Measurements from ENCODE around the gene USP9X.

Gene USP9X

DNA sequence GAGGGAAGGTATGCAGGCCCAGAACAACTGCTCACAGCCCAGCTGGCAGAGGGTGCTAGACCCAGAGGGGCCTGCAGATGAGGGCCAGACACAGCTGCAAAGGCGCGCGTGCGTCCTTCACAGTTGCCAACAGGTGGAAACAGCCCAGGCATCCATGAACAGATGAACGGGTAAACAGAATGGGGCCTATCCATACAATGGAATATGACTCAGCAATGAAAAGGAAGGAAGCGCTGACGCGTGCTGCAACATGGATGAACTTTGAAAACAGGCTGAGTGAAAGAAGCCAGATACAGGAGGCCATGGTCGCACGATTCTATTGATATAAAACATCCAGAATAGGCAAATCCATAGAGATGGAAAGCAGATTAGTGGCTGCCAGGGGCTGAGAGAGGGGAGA is 165.6 kb downstream of the USP9X start:
- no peaks in the 10 kb centered on the region for H3K9me3 ChIP-seq (ENCODE audit: control insufficient read depth, low read length)
- no peaks in the 10 kb centered on the region for H3K36me3 ChIP-seq (ENCODE audit: control insufficient read depth, insufficient read depth, low read length)
- no peak for TF ChIP-seq CTCF (IDR thresholded peaks at IDR 0.05)
- H2AFZ ChIP-seq: no peak overlapping the region
- no peaks in the 10 kb centered on the region for H3K27me3 ChIP-seq (ENCODE audit: control insufficient read depth, insufficient read depth, low read length)
- H3K4me1 ChIP-seq: no peaks in the 10 kb centered on the region
- H3K79me2 ChIP-seq: no peaks in the 10 kb centered on the region
- no peak overlapping the region for H3K4me3 ChIP-seq (ENCODE audit: low read depth, low read length)
- H3K9ac ChIP-seq: no peak overlapping the region
- H3K4me2 ChIP-seq (ENCODE audit: low read length): no peak overlapping the region
- H3K27ac ChIP-seq: no peak overlapping the region

DNA sequence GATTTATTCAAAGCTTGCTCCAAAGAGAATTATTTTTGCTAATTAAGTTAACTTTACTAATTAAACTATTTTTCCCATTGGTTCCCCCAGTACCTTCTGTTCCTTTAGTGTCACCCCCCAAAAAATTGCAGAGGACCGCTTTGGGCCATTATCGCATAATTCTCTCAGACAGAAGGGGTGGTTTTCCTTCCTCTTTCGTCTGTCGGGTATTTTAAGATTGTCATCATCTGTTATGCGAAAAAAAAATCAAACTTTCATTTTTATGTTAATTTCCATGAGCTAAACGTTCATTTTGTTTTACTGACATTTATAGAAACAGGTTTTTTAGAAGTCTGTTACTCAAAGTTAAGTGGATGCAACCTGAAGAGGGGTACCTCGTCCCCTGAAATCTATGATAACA is 172.6 kb downstream of the USP9X start:
- Histone ChIP-seq H3K4me3 (ENCODE audit: low read depth, low read length) (no peak overlapping the region), H3K27me3 (ENCODE audit: control insufficient read depth, insufficient read depth, low read length) (no peaks in the 10 kb centered on the region), H3K36me3 (ENCODE audit: control insufficient read depth, insufficient read depth, low read length) (no peaks in the 10 kb centered on the region), H3K9me3 (ENCODE audit: control insufficient read depth, low read length) (no peaks in the 10 kb centered on the region), H3K79me2 (no peaks in the 10 kb centered on the region), H3K9ac (no peak overlapping the region), H2AFZ (no peak overlapping the region), H3K4me1 (no peaks in the 10 kb centered on the region), H3K4me2 (ENCODE audit: low read length) (no peak overlapping the region), H3K27ac (no peak overlapping the region)
- no peak for TF ChIP-seq CTCF (IDR thresholded peaks at IDR 0.05)

- H3K4me2 ChIP-seq (ENCODE audit: low read length): no peak overlapping the region
- no peaks in the 10 kb centered on the region for H3K36me3 ChIP-seq (ENCODE audit: control insufficient read depth, insufficient read depth, low read length)
- no peaks in the 10 kb centered on the region for H3K27me3 ChIP-seq (ENCODE audit: control insufficient read depth, insufficient read depth, low read length)
- no peak overlapping the region for H2AFZ ChIP-seq
- H3K27ac ChIP-seq: no peak overlapping the region
- no peaks in the 10 kb centered on the region for H3K79me2 ChIP-seq
- no peaks in the 10 kb centered on the region for H3K9me3 ChIP-seq (ENCODE audit: control insufficient read depth, low read length)
- H3K4me1 ChIP-seq: no peaks in the 10 kb centered on the region
- no peak overlapping the region for H3K4me3 ChIP-seq (ENCODE audit: low read depth, low read length)
- H3K9ac ChIP-seq: no peak overlapping the region
- TF ChIP-seq CTCF (IDR thresholded peaks at IDR 0.05): no peak
Measured at GRCh38 chrX:41258226-41258625, 173.0 kb downstream of the USP9X start.

DNA sequence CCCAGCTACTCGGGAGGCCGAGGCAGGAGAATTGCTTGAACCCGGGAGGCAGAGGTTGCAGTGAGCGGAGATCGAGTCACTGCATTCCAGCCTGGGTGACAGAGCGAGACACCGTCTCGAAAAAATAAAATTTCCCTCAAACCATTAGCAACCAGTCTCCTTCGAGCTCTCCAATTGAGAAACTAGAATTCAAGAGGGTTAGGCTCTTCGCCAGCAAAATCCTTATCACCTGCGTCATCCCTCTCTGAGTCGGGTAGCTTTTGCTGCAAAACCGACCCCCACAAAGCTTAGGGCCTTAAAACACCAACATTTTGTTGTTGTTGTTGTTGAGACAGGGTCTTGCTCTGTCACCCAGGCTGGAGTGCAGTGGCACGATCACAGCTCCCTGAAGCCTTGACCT is 173.6 kb downstream of the USP9X start:
- TF ChIP-seq CTCF (IDR thresholded peaks at IDR 0.05): no peak
- H3K9ac ChIP-seq: no peak overlapping the region
- no peak overlapping the region for H3K4me2 ChIP-seq (ENCODE audit: low read length)
- no peaks in the 10 kb centered on the region for H3K36me3 ChIP-seq (ENCODE audit: control insufficient read depth, insufficient read depth, low read length)
- no peak overlapping the region for H3K4me3 ChIP-seq (ENCODE audit: low read depth, low read length)
- no peaks in the 10 kb centered on the region for H3K79me2 ChIP-seq
- H3K9me3 ChIP-seq (ENCODE audit: control insufficient read depth, low read length): no peaks in the 10 kb centered on the region
- H3K27me3 ChIP-seq (ENCODE audit: control insufficient read depth, insufficient read depth, low read length): no peaks in the 10 kb centered on the region
- no peak overlapping the region for H2AFZ ChIP-seq
- no peaks in the 10 kb centered on the region for H3K4me1 ChIP-seq
- H3K27ac ChIP-seq: no peak overlapping the region

- no peaks in the 10 kb centered on the region for H3K4me1 ChIP-seq
- no peaks in the 10 kb centered on the region for H3K9me3 ChIP-seq (ENCODE audit: control insufficient read depth, low read length)
- H3K36me3 ChIP-seq (ENCODE audit: control insufficient read depth, insufficient read depth, low read length): no peaks in the 10 kb centered on the region
- no peak overlapping the region for H3K4me3 ChIP-seq (ENCODE audit: low read depth, low read length)
- H3K27ac ChIP-seq: no peak overlapping the region
- H3K27me3 ChIP-seq (ENCODE audit: control insufficient read depth, insufficient read depth, low read length): no peaks in the 10 kb centered on the region
- H3K79me2 ChIP-seq: no peaks in the 10 kb centered on the region
- H3K4me2 ChIP-seq (ENCODE audit: low read length): no peak overlapping the region
- no peak overlapping the region for H3K9ac ChIP-seq
- H2AFZ ChIP-seq: no peak overlapping the region
- TF ChIP-seq CTCF (IDR thresholded peaks at IDR 0.05): no peak
Measured at GRCh38 chrX:41259516-41259915, 174.3 kb downstream of the USP9X start.
